Fibroblast of lung (primary cell): ENCODE measurements around the gene ADNP2. TPM values are rescaled to one million over a fixed set of nuclear protein-coding genes. Genes with fewer than 3 reads are reported as not detected.

Experiments used
- DNase-seq, 2 donors: peaks; one replicate each; pipeline versions ENCODE4 v3.0.0 to v3.0.0-alpha.2; 2010; ENCODE audit warnings: low read depth in 2 of 2
- H2AFZ ChIP-seq: 2 replicates; pipeline ENCODE4 v1.5.1; 2012; ENCODE audit warnings: low read length, control low read depth, inconsistent platforms
- H3K27ac ChIP-seq: 2 replicates; pipeline ENCODE4 v1.5.1; 2011; ENCODE audit warnings: low read length, control low read depth; ENCODE audit not compliant: insufficient read depth
- H3K27me3 ChIP-seq: 2 replicates; pipeline ENCODE4 v1.5.1; 2011; ENCODE audit warnings: mild to moderate bottlenecking, low read length; ENCODE audit not compliant: control insufficient read depth, insufficient read depth
- H3K36me3 ChIP-seq: 2 replicates; pipeline ENCODE4 v1.5.1; 2011; ENCODE audit warnings: low read length; ENCODE audit not compliant: control insufficient read depth, insufficient read depth
- H3K4me1 ChIP-seq: 2 replicates; pipeline ENCODE4 v1.5.1; 2011; ENCODE audit warnings: low read length; ENCODE audit not compliant: control insufficient read depth, insufficient read depth; ENCODE audit errors: extremely low read depth
- H3K4me2 ChIP-seq: 2 replicates; pipeline ENCODE4 v1.5.1; 2011; ENCODE audit warnings: low read length, control low read depth; ENCODE audit not compliant: insufficient read depth; ENCODE audit errors: extremely low read depth
- H3K4me3 ChIP-seq, 4 experiments: fragments of 200-600 bp in 1 of 4; sonication (generic) in 1 of 4; replicated peaks in 1 of 4; 2 replicates each; pipeline ENCODE4 v1.5.1; 2011 to 2016; ENCODE audit warnings: low read length in 4 of 4, low read depth in 3 of 4, mild to moderate bottlenecking in 3 of 4, control low read depth in 2 of 4, inconsistent platforms in 1 of 4, mixed read lengths in 1 of 4; ENCODE audit not compliant: insufficient read depth in 1 of 4; ENCODE audit errors: control extremely low read depth in 1 of 4
- H3K79me2 ChIP-seq: 2 replicates; pipeline ENCODE4 v1.5.1; 2012; ENCODE audit warnings: mild to moderate bottlenecking, low read length, inconsistent platforms; ENCODE audit not compliant: control insufficient read depth, insufficient read depth
- H3K9ac ChIP-seq: 2 replicates; pipeline ENCODE4 v1.5.1; 2011; ENCODE audit warnings: mild to moderate bottlenecking, low read length, control low read depth; ENCODE audit not compliant: insufficient read depth
- H3K9me3 ChIP-seq: 2 replicates; pipeline ENCODE4 v1.5.1; 2012; ENCODE audit warnings: low read depth, low read length; ENCODE audit not compliant: control insufficient read depth, insufficient read depth
- H4K20me1 ChIP-seq: 2 replicates; pipeline ENCODE4 v1.5.1; 2011; ENCODE audit warnings: low read length; ENCODE audit not compliant: control insufficient read depth, insufficient read depth; ENCODE audit errors: extremely low read depth
- CTCF ChIP-seq, 2 donors: IDR thresholded peaks in 1 of 2; conservative IDR thresholded peaks in 1 of 2; 1 replicate in 1 of 2; 2 replicates in 1 of 2; pipeline ENCODE4 v1.5.1; 2011 to 2012; ENCODE audit warnings: low read length in 2 of 2, control low read depth in 1 of 2, inconsistent platforms in 1 of 2, low read depth in 1 of 2, mild to moderate bottlenecking in 1 of 2
- EZH2 ChIP-seq: IDR thresholded peaks from 2 replicates; pipeline ENCODE4 v1.5.1; 2012; ENCODE audit warnings: low read length, control low read depth, mild to moderate bottlenecking; ENCODE audit errors: missing control alignments
- polyA plus RNA-seq, 2 donors: library from polyadenylated mRNA; depleted of rRNA in 1 of 2; stranded (reverse) in 1 of 2; unstranded in 1 of 2; fragments of >200 nt; gene quantifications; 2 replicates each; pipeline ENCODE4 v1.2.1, GENCODE V29; 2011 to 2012; ENCODE audit warnings: missing spikeins in 1 of 2
- total RNA-seq: library from RNA; depleted of rRNA; stranded (reverse); fragments of >200 nt; gene quantifications from 2 replicates; pipeline ENCODE4 v1.2.1, GENCODE V29; 2014

ADNP2 gene
- total and polyA plus RNA-seq, 2 donors (not counting 1 experiment from before 2014, with no cell fraction given), result 9.4 to 17.3 TPM

GRCh38 chr18:80129672-80130367 lies 20.8 kb downstream of the ADNP2 start:
- no peaks in the 10 kb centered on the region for H3K27me3 ChIP-seq
- no peak for DNase-seq
- H4K20me1 ChIP-seq, result no peaks in the 10 kb centered on the region
- H3K9me3 ChIP-seq, result no peaks in the 10 kb centered on the region
- H3K27ac ChIP-seq, result no peak overlapping the region
- peaks cover 1% of the 10 kb centered on the region for H3K36me3 ChIP-seq
- H3K9ac ChIP-seq, result no peak overlapping the region
- H3K79me2 ChIP-seq, result peaks cover 50% of the 10 kb centered on the region
- TF ChIP-seq EZH2 (no peak), CTCF (conservative IDR thresholded peaks at IDR 0.05 in 1 of 2, IDR thresholded peaks at IDR 0.05 in 1 of 2; ENCODE audit: low read depth in 1 of 2, low read length in 2 of 2) (no peak)
- H2AFZ ChIP-seq, result no peak overlapping the region
- H3K4me2 ChIP-seq, result no peak overlapping the region
- no peaks in the 10 kb centered on the region for H3K4me1 ChIP-seq
- H3K4me3 ChIP-seq, result no peak overlapping the region

- Histone ChIP-seq H4K20me1 (no peaks in the 10 kb centered on the region), H3K79me2 (peaks cover 46% of the 10 kb centered on the region), H3K4me3 (no peak overlapping the region)
Observed at GRCh38 chr18:80130555-80130954, 21.5 kb downstream of the ADNP2 start.

More at GRCh38 chr18:80130555-80130954, 21.5 kb downstream of the ADNP2 start:
- no peak overlapping the region for H3K27ac ChIP-seq
- H3K36me3 ChIP-seq, result peaks cover 1% of the 10 kb centered on the region
- no peak for DNase-seq
- H3K4me2 ChIP-seq, result no peak overlapping the region
- TF ChIP-seq CTCF (conservative IDR thresholded peaks at IDR 0.05 in 1 of 2, IDR thresholded peaks at IDR 0.05 in 1 of 2; ENCODE audit: low read depth in 1 of 2, low read length in 2 of 2), result no peak
- no peak for TF ChIP-seq EZH2
- no peaks in the 10 kb centered on the region for H3K27me3 ChIP-seq
- H2AFZ ChIP-seq, result no peak overlapping the region
- H3K4me1 ChIP-seq, result no peaks in the 10 kb centered on the region
- H3K9ac ChIP-seq, result no peak overlapping the region
- H3K9me3 ChIP-seq, result no peaks in the 10 kb centered on the region
